ENCODE measurements around the gene SIRT2.

- TF ChIP-seq CTCF (IDR thresholded peaks at IDR 0.05) (no peak), POLR2AphosphoS5 (IDR thresholded peaks at IDR 0.05) (no peak), POLR2A (IDR thresholded peaks at IDR 0.05) (no peak)
These were observed 16.1 kb downstream of the SIRT2 start for GRCh38 chr19:38883286-38883685.

All from breast epithelium (tissue), 3 donors.